Esophagus muscularis mucosa (tissue), 4 donors: ENCODE measurements around the gene LDLRAD3.

Experiments used
- CTCF ChIP-seq, 3 experiments: fragments of 200-600 bp in 2 of 3; fragments of 450-650 bp in 1 of 3; sonication (generic) in 2 of 3; IDR thresholded peaks; one replicate each; pipeline ENCODE4 v1.5.1; 2017 to 2019; ENCODE audit warnings: antibody characterized with exemption in 3 of 3, mild to moderate bottlenecking in 2 of 3, moderate library complexity in 1 of 3
- EP300 ChIP-seq: sonication (generic); formaldehyde crosslinking; IDR thresholded peaks from one replicate; pipeline ENCODE4 v1.6.1; 2017; ENCODE audit warnings: antibody characterized with exemption
- POLR2A ChIP-seq: fragments of 450-650 bp; IDR thresholded peaks from one replicate; pipeline ENCODE4 v1.6.1; 2017; ENCODE audit warnings: antibody characterized with exemption, moderate library complexity, mild to moderate bottlenecking, low read depth
- POLR2AphosphoS5 ChIP-seq, 2 donors: sonication (generic); formaldehyde crosslinking; IDR thresholded peaks; one replicate each; pipeline ENCODE4 v1.6.1; 2017; ENCODE audit warnings: antibody characterized with exemption in 2 of 2

- TF ChIP-seq CTCF (IDR thresholded peaks at IDR 0.05): no peak
- TF ChIP-seq POLR2A: no peak
- no peak for TF ChIP-seq POLR2AphosphoS5 (IDR thresholded peaks at IDR 0.05)
- no peak for TF ChIP-seq EP300
Observed at GRCh38 chr11:36270701-36271100, 326.8 kb downstream of the LDLRAD3 start.
